T-cell (primary cell): Measurements from ENCODE around the gene POLN. TPM values are rescaled to one million over a fixed set of nuclear protein-coding genes. Genes with fewer than 3 reads are reported as not detected.

Experiments used
- ATAC-seq, 4 experiments: fragments of 200-7000 bp in 3 of 4; fragments of 150-1000 bp in 1 of 4; cut with Tn5 transposase; replicated peaks in 1 of 4; 1 replicate in 3 of 4; 2 replicates in 1 of 4; pipeline ENCODE4 v1.10.0; 2021; ENCODE audit warnings: moderate library complexity in 3 of 4, mild to moderate bottlenecking in 2 of 4, moderate number of reproducible peaks in 1 of 4
- CTCF ChIA-PET, 2 donors: fragments of 300-600 bp; sonication (Branson Sonifier 250); formaldehyde crosslinking; loops; one replicate each; lab custom pipeline; 2022; ENCODE audit warnings: antibody characterized with exemption in 2 of 2; lab: Charles Lee
- POLR2A ChIA-PET, 2 donors: fragments of 300-600 bp; sonication (Branson Sonifier 250); formaldehyde crosslinking; loops; one replicate each; lab custom pipeline; 2022; ENCODE audit warnings: antibody characterized with exemption in 2 of 2; lab: Charles Lee
- DNase-seq, 35 experiments: peaks; one replicate each; pipeline versions ENCODE4 v3.0.0 to v3.0.0-alpha.2; 2013 to 2023
- H3K27ac ChIP-seq: one replicate; pipeline ENCODE4 v1.5.1; 2013; ENCODE audit warnings: low read length
- H3K27me3 ChIP-seq, 2 experiments: replicated peaks in 1 of 2; 1 replicate in 1 of 2; 2 replicates in 1 of 2; pipeline versions ENCODE4 v1.6.1 to v1.7.0; 2013; ENCODE audit warnings: low read length in 1 of 2, mixed read lengths in 1 of 2; ENCODE audit not compliant: control insufficient read depth in 2 of 2, insufficient read depth in 2 of 2; ENCODE audit errors: extremely low read depth in 1 of 2
- H3K36me3 ChIP-seq, 2 donors: 1 replicate in 1 of 2; 2 replicates in 1 of 2; pipeline versions ENCODE4 v1.6.1 to v1.7.0; 2013; ENCODE audit warnings: low read length in 1 of 2; ENCODE audit not compliant: control insufficient read depth in 2 of 2, insufficient read depth in 1 of 2; ENCODE audit errors: extremely low read depth in 1 of 2
- H3K4me1 ChIP-seq, 2 experiments: 1 replicate in 1 of 2; 2 replicates in 1 of 2; pipeline versions ENCODE4 v1.6.1 to v1.7.0; 2013; ENCODE audit warnings: low read length in 2 of 2, mixed read lengths in 1 of 2; ENCODE audit not compliant: insufficient read depth in 2 of 2, control insufficient read depth in 1 of 2; ENCODE audit errors: extremely low read depth in 1 of 2
- H3K4me3 ChIP-seq, 2 donors: 1 replicate in 1 of 2; 2 replicates in 1 of 2; pipeline versions ENCODE4 v1.5.1 to v1.7.0; 2013; ENCODE audit warnings: mild to moderate bottlenecking in 2 of 2, low read length in 1 of 2, moderate library complexity in 1 of 2; ENCODE audit not compliant: control insufficient read depth in 1 of 2; ENCODE audit errors: extremely low read depth in 1 of 2
- H3K9me3 ChIP-seq: 2 replicates; pipeline ENCODE4 v1.7.0; 2013
- H3K27ac Mint-ChIP-seq, 2 donors: one replicate each; pipeline ENCODE4 v1.8.0; 2020 to 2021; ENCODE audit warnings: mild to moderate bottlenecking in 2 of 2, mixed read lengths in 2 of 2
- H3K27me3 Mint-ChIP-seq, 2 donors: one replicate each; pipeline ENCODE4 v1.8.0; 2021 to 2022; ENCODE audit warnings: mixed read lengths in 2 of 2
- H3K36me3 Mint-ChIP-seq: one replicate; pipeline ENCODE4 v1.8.0; 2021; ENCODE audit warnings: mixed read lengths
- H3K4me1 Mint-ChIP-seq, 3 donors: one replicate each; pipeline ENCODE4 v1.8.0; 2020 to 2022; ENCODE audit warnings: mixed read lengths in 3 of 3, mild to moderate bottlenecking in 1 of 3
- H3K4me3 Mint-ChIP-seq, 3 donors: one replicate each; pipeline ENCODE4 v1.8.0; 2020 to 2022; ENCODE audit warnings: mild to moderate bottlenecking in 3 of 3, mixed read lengths in 3 of 3, moderate library complexity in 3 of 3
- H3K9me3 Mint-ChIP-seq, 3 donors: one replicate each; pipeline ENCODE4 v1.8.0; 2020 to 2022; ENCODE audit warnings: mixed read lengths in 3 of 3
- WGBS: methylation state at CpG from one replicate; pipeline ENCODE4 v1.1.5; 2013; ENCODE audit warnings: missing lambda C conversion rate; ENCODE audit not compliant: insufficient coverage; 5-methylcytosine and 5-hydroxymethylcytosine counted together
- total RNA-seq, 35 experiments: library from RNA in 6 of 35; stranded (reverse) in 6 of 35; fragments of 120-200 nt in 1 of 35; gene quantifications; one replicate each; pipeline versions ENCODE4 v1.2.1 to v1.2.4 and lab custom pipeline; 2013 to 2026

POLN gene
- total RNA-seq, 5 donors from 2014 or later (not counting 1 experiment from before 2014, with no cell fraction given), result 2.5 to 3.7 (median 2.7) TPM

GRCh38 chr4:2071252-2071911 lies 170.5 kb downstream of the POLN start:
- WGBS, result 85% methylated on average over 15 of the region's 16 CpGs
- Histone ChIP-seq H3K36me3 (no peaks in the 10 kb centered on the region), H3K4me1 (no peaks in the 10 kb centered on the region), H3K9me3 (no peaks in the 10 kb centered on the region), H3K27me3 (peaks cover 0 to 30% of the 10 kb centered on the region in 2 experiments), H3K4me3 (no peak overlapping the region), H3K27ac (no peak overlapping the region)
- H3K4me3 Mint-ChIP-seq, result no peak overlapping the region
- H3K4me1 Mint-ChIP-seq, result no peaks in the 10 kb centered on the region
- ATAC-seq (no peak), DNase-seq (no peak)
- ChIA-PET POLR2A (no interaction called here), CTCF (no interaction called here)
- no peaks in the 10 kb centered on the region for H3K9me3 Mint-ChIP-seq
- H3K27ac Mint-ChIP-seq, result no peak overlapping the region
- H3K36me3 Mint-ChIP-seq, result no peaks in the 10 kb centered on the region
- H3K27me3 Mint-ChIP-seq, result peaks cover 0 to 2% of the 10 kb centered on the region in 2 donors

DNA sequence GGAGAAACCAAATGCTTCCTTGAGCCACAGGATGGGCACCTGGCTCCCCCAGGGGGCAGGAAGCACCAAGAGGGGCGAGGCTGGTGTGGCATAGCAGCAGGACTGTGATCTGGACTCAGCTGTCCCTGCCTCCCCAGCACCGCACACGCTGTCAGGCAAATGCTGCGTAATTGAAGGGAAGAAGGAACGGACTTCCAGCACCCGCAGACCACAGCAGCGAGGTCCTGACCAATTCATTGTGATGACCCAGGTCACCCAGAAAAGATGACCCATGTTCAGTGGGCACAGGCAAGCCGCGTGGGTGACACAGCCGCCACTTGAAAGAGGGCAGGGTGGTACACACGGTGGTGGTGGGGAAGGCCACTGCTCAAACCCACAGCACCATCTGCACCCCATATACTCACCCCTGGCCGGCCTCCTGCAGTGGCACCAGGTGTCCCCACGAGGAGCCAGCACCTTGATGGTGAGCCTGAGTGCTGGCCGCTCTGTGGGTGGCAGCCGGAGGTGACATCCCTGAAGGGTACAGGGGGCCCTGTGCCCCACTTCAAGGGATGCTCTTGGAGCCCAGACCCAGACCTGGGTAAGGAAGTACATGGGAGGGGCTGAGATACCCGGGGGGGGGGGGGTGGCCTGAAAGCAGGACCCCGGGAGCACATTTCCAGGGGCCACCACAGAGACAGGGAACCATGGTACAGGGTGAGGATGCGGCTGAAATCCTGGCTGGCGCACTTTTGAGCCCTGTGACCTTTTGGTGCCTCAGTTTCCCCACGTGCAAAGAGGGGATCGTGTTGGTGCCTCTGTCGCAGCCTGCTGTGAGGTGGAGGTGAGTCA lies 171.3 kb downstream of the POLN start:
- no peaks in the 10 kb centered on the region for H3K4me1 ChIP-seq
- no peaks in the 10 kb centered on the region for H3K4me1 Mint-ChIP-seq
- ATAC-seq (no peak), DNase-seq (no peak)
- no peak overlapping the region for H3K27ac Mint-ChIP-seq
- H3K27me3 Mint-ChIP-seq, result peaks cover 0 to 2% of the 10 kb centered on the region in 2 donors
- whole genome bisulfite sequencing, result 60% methylated on average over 9 of the region's 22 CpGs
- H3K36me3 ChIP-seq, result no peaks in the 10 kb centered on the region
- no peak overlapping the region for H3K4me3 Mint-ChIP-seq
- peaks cover 0 to 30% of the 10 kb centered on the region in 2 experiments for H3K27me3 ChIP-seq
- no peak overlapping the region for H3K4me3 ChIP-seq
- no peaks in the 10 kb centered on the region for H3K36me3 Mint-ChIP-seq
- ChIA-PET POLR2A (no interaction called here), CTCF (no interaction called here)
- H3K27ac ChIP-seq, result no peak overlapping the region
- H3K9me3 Mint-ChIP-seq, result no peaks in the 10 kb centered on the region
- H3K9me3 ChIP-seq, result no peaks in the 10 kb centered on the region

DNA sequence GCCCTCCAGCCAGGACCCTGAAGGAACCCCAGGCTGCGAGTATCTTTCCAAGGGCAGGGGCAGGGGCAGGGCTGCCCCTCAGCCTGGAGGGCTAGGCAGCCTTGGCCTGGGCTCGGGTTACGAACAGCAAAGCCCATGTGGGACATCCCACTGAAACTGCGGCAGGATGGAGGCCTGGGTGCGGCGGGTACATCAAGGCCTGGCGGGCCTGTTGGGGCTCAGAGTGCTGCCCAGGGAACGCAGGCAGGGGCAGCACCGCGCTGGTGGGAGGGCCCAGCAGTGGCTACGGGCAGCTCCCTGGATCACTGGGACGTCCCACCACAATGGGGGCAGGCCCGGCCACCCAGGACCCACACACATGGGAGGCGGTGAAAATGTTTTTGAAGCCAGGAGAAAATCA lies 171.9 kb downstream of the POLN start:
- no peaks in the 10 kb centered on the region for H3K36me3 Mint-ChIP-seq
- no peak overlapping the region for H3K27ac Mint-ChIP-seq
- H3K27ac ChIP-seq, result no peak overlapping the region
- no peaks in the 10 kb centered on the region for H3K9me3 Mint-ChIP-seq
- no peaks in the 10 kb centered on the region for H3K9me3 ChIP-seq
- H3K27me3 ChIP-seq, result peaks cover 0 to 28% of the 10 kb centered on the region in 2 experiments
- ChIA-PET POLR2A (no interaction called here), CTCF (no interaction called here)
- DNase-seq, result no peak
- no peaks in the 10 kb centered on the region for H3K4me1 ChIP-seq
- WGBS, result 83% methylated on average over 14 of the region's 14 CpGs
- H3K4me1 Mint-ChIP-seq, result no peaks in the 10 kb centered on the region
- no peak for ATAC-seq
- no peak overlapping the region for H3K4me3 Mint-ChIP-seq
- peaks cover 0 to 2% of the 10 kb centered on the region in 2 donors for H3K27me3 Mint-ChIP-seq
- no peak overlapping the region for H3K4me3 ChIP-seq
- no peaks in the 10 kb centered on the region for H3K36me3 ChIP-seq

DNA sequence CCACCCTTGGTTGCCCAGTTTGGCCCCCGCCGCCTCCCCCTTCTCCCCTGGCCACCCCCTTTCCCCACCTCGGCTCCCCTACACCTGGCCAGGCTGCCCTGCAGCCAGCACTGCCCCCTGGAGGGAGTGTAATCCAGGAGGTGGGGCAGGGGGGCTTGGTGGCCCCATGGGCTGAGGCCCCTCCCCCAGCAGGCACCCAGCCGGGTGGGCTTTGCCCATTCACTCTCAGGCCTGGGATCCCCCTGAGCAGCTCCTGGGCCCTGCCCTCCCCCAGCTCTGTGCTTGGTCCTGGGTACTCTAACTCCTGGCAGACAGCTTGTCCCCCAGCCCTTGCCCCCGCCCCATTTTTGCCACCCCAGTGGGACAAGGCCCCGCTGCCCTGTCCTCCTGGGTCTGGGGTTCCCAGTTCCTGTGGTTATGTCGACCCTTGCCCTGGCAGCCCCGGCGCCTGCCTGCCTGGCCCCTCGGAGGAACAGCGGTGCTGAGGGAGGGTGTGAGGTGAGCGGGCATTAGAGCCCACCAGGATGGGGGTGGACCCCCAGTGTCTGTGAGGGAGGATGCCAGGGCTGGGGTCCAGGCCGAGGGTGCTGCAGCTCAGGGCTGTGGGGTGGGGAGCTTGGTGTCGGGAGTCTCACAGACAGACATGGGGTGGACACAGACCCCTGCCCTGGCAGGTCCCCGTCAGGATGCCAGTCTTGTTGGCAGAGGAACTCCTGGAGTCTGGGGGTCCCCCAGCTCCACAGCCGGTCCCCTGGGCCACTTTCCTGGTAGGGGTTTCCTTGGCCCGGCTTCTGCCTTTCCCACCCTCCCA lies 172.6 kb downstream of the POLN start:
- Mint-ChIP-seq H3K9me3 (no peaks in the 10 kb centered on the region), H3K27ac (no peak overlapping the region), H3K27me3 (peaks cover 0 to 2% of the 10 kb centered on the region in 2 donors), H3K4me3 (no peak overlapping the region), H3K36me3 (no peaks in the 10 kb centered on the region), H3K4me1 (no peaks in the 10 kb centered on the region)
- Histone ChIP-seq H3K27ac (no peak overlapping the region), H3K36me3 (no peaks in the 10 kb centered on the region), H3K9me3 (no peaks in the 10 kb centered on the region), H3K4me3 (no peak overlapping the region), H3K4me1 (no peaks in the 10 kb centered on the region), H3K27me3 (peaks cover 0 to 28% of the 10 kb centered on the region in 2 experiments)
- ChIA-PET CTCF (no interaction called here), POLR2A (no interaction called here)
- DNase-seq (no peak), ATAC-seq (no peak)
- WGBS, result 82% methylated on average over 13 of the region's 17 CpGs

- Histone ChIP-seq H3K36me3 (no peaks in the 10 kb centered on the region), H3K27ac (no peak overlapping the region), H3K4me3 (no peak overlapping the region), H3K27me3 (peaks cover 0 to 30% of the 10 kb centered on the region in 2 experiments), H3K9me3 (no peaks in the 10 kb centered on the region), H3K4me1 (no peaks in the 10 kb centered on the region)
- ChIA-PET CTCF (no interaction called here), POLR2A (no interaction called here)
- peaks cover 0 to 2% of the 10 kb centered on the region in 2 donors for H3K27me3 Mint-ChIP-seq
- no peaks in the 10 kb centered on the region for H3K4me1 Mint-ChIP-seq
- DNase-seq (no peak), ATAC-seq (no peak)
- H3K4me3 Mint-ChIP-seq, result no peak overlapping the region
- 93% methylated on average over 7 of the region's 11 CpGs for WGBS
- no peaks in the 10 kb centered on the region for H3K36me3 Mint-ChIP-seq
- H3K27ac Mint-ChIP-seq, result no peak overlapping the region
- H3K9me3 Mint-ChIP-seq, result no peaks in the 10 kb centered on the region
Observed at GRCh38 chr4:2068566-2068965, 173.4 kb downstream of the POLN start.

GRCh38 chr4:2068198-2068470 lies 173.8 kb downstream of the POLN start:
- Mint-ChIP-seq H3K4me1 (no peaks in the 10 kb centered on the region), H3K36me3 (no peaks in the 10 kb centered on the region), H3K4me3 (no peak overlapping the region), H3K27me3 (peaks cover 0 to 2% of the 10 kb centered on the region in 2 donors), H3K9me3 (no peaks in the 10 kb centered on the region), H3K27ac (no peak overlapping the region)
- no peaks in the 10 kb centered on the region for H3K9me3 ChIP-seq
- H3K27me3 ChIP-seq, result peaks cover 0 to 34% of the 10 kb centered on the region in 2 experiments
- no peaks in the 10 kb centered on the region for H3K36me3 ChIP-seq
- DNase-seq (no peak), ATAC-seq (no peak)
- no peaks in the 10 kb centered on the region for H3K4me1 ChIP-seq
- no peak overlapping the region for H3K27ac ChIP-seq
- POLR2A ChIA-PET, result no interaction called here
- CTCF ChIA-PET, result no interaction called here
- no peak overlapping the region for H3K4me3 ChIP-seq
- 97% methylated on average over 13 of the region's 13 CpGs for WGBS
